Measurements from ENCODE around the gene ACOX1. TPM values are rescaled to one million over a fixed set of nuclear protein-coding genes. Genes with fewer than 3 reads are reported as not detected.

ACOX1 gene
- total RNA-seq, 4 donors from 2014 or later: 37.0 to 254 (median 212) TPM

GRCh38 chr17:75995385-75995925, 16.5 kb upstream of the ACOX1 start:
- intact Hi-C loops (cut with DNase I; ENCODE audit: low total_unique reads): no loop called here
- in situ Hi-C loops (cut with MboI; ENCODE audit: low pct_ligation_motif_present in 1 of 4, low pct_unique_long_range_greater_than_20kb in 1 of 4, low sequenced_read_pairs in 3 of 4): loop anchor here in 1 of 4 donors (10.0 kb wide), 1 partner anchor 91 kb away; the partner anchor contains the start of gene MRPL38
- H3K4me1 ChIP-seq: peaks cover 10 to 69% (median 44%) of the 10 kb centered on the region in 4 donors
- H3K36me3 ChIP-seq: no peaks in the 10 kb centered on the region
- H3K9me3 ChIP-seq: no peaks in the 10 kb centered on the region
- H3K4me3 ChIP-seq: no peak overlapping the region
- no peak for DNase-seq
- no peak for TF ChIP-seq EP300 (IDR thresholded peaks at IDR 0.05; ENCODE audit: low read depth)
- no peak for TF ChIP-seq POLR2AphosphoS5 (IDR thresholded peaks at IDR 0.05)
- no peak for TF ChIP-seq POLR2A (IDR thresholded peaks at IDR 0.05)
- TF ChIP-seq, protein P1, sequence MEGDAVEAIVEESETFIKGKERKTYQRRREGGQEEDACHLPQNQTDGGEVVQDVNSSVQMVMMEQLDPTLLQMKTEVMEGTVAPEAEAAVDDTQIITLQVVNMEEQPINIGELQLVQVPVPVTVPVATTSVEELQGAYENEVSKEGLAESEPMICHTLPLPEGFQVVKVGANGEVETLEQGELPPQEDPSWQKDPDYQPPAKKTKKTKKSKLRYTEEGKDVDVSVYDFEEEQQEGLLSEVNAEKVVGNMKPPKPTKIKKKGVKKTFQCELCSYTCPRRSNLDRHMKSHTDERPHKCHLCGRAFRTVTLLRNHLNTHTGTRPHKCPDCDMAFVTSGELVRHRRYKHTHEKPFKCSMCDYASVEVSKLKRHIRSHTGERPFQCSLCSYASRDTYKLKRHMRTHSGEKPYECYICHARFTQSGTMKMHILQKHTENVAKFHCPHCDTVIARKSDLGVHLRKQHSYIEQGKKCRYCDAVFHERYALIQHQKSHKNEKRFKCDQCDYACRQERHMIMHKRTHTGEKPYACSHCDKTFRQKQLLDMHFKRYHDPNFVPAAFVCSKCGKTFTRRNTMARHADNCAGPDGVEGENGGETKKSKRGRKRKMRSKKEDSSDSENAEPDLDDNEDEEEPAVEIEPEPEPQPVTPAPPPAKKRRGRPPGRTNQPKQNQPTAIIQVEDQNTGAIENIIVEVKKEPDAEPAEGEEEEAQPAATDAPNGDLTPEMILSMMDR (IDR thresholded peaks at IDR 0.05): no peak
- 89% methylated on average over 7 of the region's 7 CpGs; no CpG with 5 or more reads in 1 of the 2 donors for WGBS, 2 donors (ENCODE audit: low coverage in 1 of 2)
- peak overlapping the region; percentile 84 to 91 (median 87) for H3K27ac ChIP-seq
- H3K27me3 ChIP-seq: no peaks in the 10 kb centered on the region

DNA sequence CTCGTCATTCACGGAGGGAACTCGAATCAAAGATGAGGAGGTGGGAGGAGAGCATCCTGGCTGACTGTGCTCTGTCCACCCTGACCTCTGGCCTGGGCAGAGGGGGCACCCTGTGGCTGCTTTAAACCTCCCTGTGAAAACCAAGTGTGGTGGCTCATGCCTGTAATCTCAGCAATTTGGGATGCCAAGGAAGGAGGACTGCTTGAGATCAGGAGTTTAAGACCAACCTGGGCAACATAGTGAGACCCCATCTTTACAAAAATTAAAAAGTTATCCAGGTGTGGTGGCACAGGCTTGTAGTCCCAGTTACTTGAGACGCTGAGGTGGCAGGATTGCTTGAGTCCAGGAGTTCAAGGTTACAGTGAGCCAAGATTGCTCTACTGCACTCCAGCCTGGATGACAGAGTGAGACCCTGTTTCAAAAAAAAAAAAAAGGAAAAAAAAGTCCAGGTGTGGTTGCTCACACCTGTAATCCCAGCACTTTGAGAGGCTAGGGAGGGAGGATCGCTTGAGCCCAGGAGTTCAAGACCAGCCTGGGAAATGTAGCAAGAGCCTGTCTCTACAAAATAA, 15.9 kb upstream of the ACOX1 start:
- TF ChIP-seq POLR2A (IDR thresholded peaks at IDR 0.05) (no peak), EP300 (IDR thresholded peaks at IDR 0.05; ENCODE audit: low read depth) (no peak), POLR2AphosphoS5 (IDR thresholded peaks at IDR 0.05) (no peak)
- TF ChIP-seq, protein P1 (IDR thresholded peaks at IDR 0.05): no peak
- peak overlapping the region; percentile 84 to 91 (median 87) for H3K27ac ChIP-seq
- no peaks in the 10 kb centered on the region for H3K36me3 ChIP-seq
- no peaks in the 10 kb centered on the region for H3K27me3 ChIP-seq
- H3K4me3 ChIP-seq: no peak overlapping the region
- WGBS, 2 donors (ENCODE audit: low coverage in 1 of 2): 60 to 75% methylated on average over 2 to 5 of the region's 5 CpGs
- DNase-seq: no peak
- peaks cover 10 to 63% (median 38%) of the 10 kb centered on the region in 4 donors for H3K4me1 ChIP-seq
- intact Hi-C loops (cut with DNase I; ENCODE audit: low total_unique reads) (no loop called here), in situ Hi-C loops (cut with MboI; ENCODE audit: low pct_ligation_motif_present in 1 of 4, low pct_unique_long_range_greater_than_20kb in 1 of 4, low sequenced_read_pairs in 3 of 4) (loop anchor here in 1 of 4 donors (10.0 kb wide), 1 partner anchor 90 kb away; the partner anchor contains the start of gene MRPL38)
- H3K9me3 ChIP-seq: no peaks in the 10 kb centered on the region

DNA sequence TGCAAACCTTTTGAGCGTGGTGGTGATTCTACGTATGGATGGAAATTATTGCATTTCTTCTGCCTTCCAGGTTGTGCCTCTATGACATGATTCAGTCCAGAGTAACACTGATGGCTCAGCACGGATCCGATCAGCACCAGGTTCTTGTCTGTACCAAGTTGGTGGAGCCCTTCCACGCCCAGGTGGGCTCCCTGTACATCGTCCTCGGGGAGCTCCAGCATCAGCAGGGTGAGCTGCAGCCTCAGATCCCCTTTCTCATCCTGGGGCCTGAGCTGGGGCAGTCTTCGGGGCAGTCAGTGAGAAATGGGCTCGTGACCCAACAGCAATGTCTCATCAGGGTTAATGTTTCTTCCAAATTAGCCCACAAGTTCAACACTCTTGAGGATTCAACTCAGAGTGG, 12.4 kb upstream of the ACOX1 start:
- WGBS, 2 donors (ENCODE audit: low coverage in 1 of 2): 88 to 91% methylated on average over 2 to 9 of the region's 9 CpGs
- Histone ChIP-seq H3K4me3 (no peak overlapping the region), H3K4me1 (peaks cover 4 to 28% (median 12%) of the 10 kb centered on the region in 4 donors), H3K27me3 (no peaks in the 10 kb centered on the region), H3K27ac (no peak overlapping the region), H3K36me3 (no peaks in the 10 kb centered on the region), H3K9me3 (no peaks in the 10 kb centered on the region)
- in situ Hi-C loops (cut with MboI; ENCODE audit: low pct_ligation_motif_present in 1 of 4, low pct_unique_long_range_greater_than_20kb in 1 of 4, low sequenced_read_pairs in 3 of 4) (loop anchor here in 1 of 4 donors (10.0 kb wide), 1 partner anchor 87 kb away; the partner anchor contains the start of gene MRPL38), intact Hi-C loops (cut with DNase I; ENCODE audit: low total_unique reads) (no loop called here)
- no peak for DNase-seq
- TF ChIP-seq EP300 (IDR thresholded peaks at IDR 0.05; ENCODE audit: low read depth) (no peak), POLR2AphosphoS5 (IDR thresholded peaks at IDR 0.05) (no peak), POLR2A (IDR thresholded peaks at IDR 0.05) (no peak)
- TF ChIP-seq, protein P1 (IDR thresholded peaks at IDR 0.05): no peak

- Histone ChIP-seq H3K36me3 (no peaks in the 10 kb centered on the region), H3K4me3 (no peak overlapping the region), H3K9me3 (no peaks in the 10 kb centered on the region), H3K27ac (no peak overlapping the region), H3K27me3 (no peaks in the 10 kb centered on the region), H3K4me1 (peaks cover 0 to 9% (median 3%) of the 10 kb centered on the region in 4 donors)
- in situ Hi-C loops (cut with MboI; ENCODE audit: low pct_ligation_motif_present in 1 of 4, low pct_unique_long_range_greater_than_20kb in 1 of 4, low sequenced_read_pairs in 3 of 4): loop anchor here in 1 of 4 donors (10.0 kb wide), 1 partner anchor 72 kb away; no protein-coding TSS in a partner anchor
- DNase-seq: no peak
- intact Hi-C loops (cut with DNase I; ENCODE audit: low total_unique reads): no loop called here
- TF ChIP-seq POLR2AphosphoS5 (IDR thresholded peaks at IDR 0.05) (no peak), POLR2A (IDR thresholded peaks at IDR 0.05) (no peak), EP300 (IDR thresholded peaks at IDR 0.05; ENCODE audit: low read depth) (no peak)
- TF ChIP-seq, protein P1 (IDR thresholded peaks at IDR 0.05): no peak
- WGBS, 2 donors (ENCODE audit: low coverage in 1 of 2): 79 to 100% methylated on average over 2 to 4 of the region's 4 CpGs
These were observed 8.1 kb upstream of the ACOX1 start for GRCh38 chr17:75987041-75987440.

Data from transverse colon (tissue), 4 donors.